Liver (tissue), 9 donors: ENCODE results near the gene RAB15. TPM values are rescaled to one million over a fixed set of nuclear protein-coding genes. Genes with fewer than 3 reads are reported as not detected.

ENCODE experiments used
- DNase-seq: peaks from one replicate; pipeline ENCODE4 v3.0.0-alpha.2; 2017; ENCODE audit warnings: low spot score
- H3K27ac ChIP-seq, 2 donors: one replicate each; pipeline ENCODE4 v1.7.0; 2013; ENCODE audit warnings: inconsistent platforms in 2 of 2, low read length in 2 of 2, control low read depth in 1 of 2, low read depth in 1 of 2, mild to moderate bottlenecking in 1 of 2
- H3K27me3 ChIP-seq, 4 donors: one replicate each; pipeline versions ENCODE4 v1.6.1 to v1.7.0; 2013; ENCODE audit warnings: low read length in 3 of 4, inconsistent platforms in 1 of 4, mild to moderate bottlenecking in 1 of 4, moderate library complexity in 1 of 4; ENCODE audit not compliant: control insufficient read depth in 4 of 4, insufficient read depth in 4 of 4
- H3K36me3 ChIP-seq, 4 donors: one replicate each; pipeline versions ENCODE4 v1.6.1 to v1.7.0; 2013; ENCODE audit warnings: low read length in 3 of 4, mild to moderate bottlenecking in 3 of 4, low read depth in 1 of 4, moderate library complexity in 1 of 4; ENCODE audit not compliant: control insufficient read depth in 4 of 4, insufficient read depth in 3 of 4
- H3K4me1 ChIP-seq, 4 donors: one replicate each; pipeline versions ENCODE4 v1.6.1 to v1.7.0; 2013; ENCODE audit warnings: low read length in 3 of 4, mild to moderate bottlenecking in 3 of 4, moderate library complexity in 1 of 4; ENCODE audit not compliant: control insufficient read depth in 4 of 4, insufficient read depth in 4 of 4
- H3K4me3 ChIP-seq, 3 donors: one replicate each; pipeline versions ENCODE4 v1.6.1 to v1.7.0; 2013; ENCODE audit warnings: low read length in 3 of 3, control low read depth in 1 of 3, low read depth in 1 of 3, mild to moderate bottlenecking in 1 of 3
- H3K9ac ChIP-seq, 2 donors: one replicate each; pipeline ENCODE4 v1.7.0; 2013; ENCODE audit warnings: low read length in 2 of 2, mild to moderate bottlenecking in 2 of 2, moderate library complexity in 2 of 2, control low read depth in 1 of 2, low read depth in 1 of 2
- H3K9me3 ChIP-seq, 4 donors: one replicate each; pipeline versions ENCODE4 v1.6.1 to v1.7.0; 2013; ENCODE audit warnings: low read length in 3 of 4; ENCODE audit not compliant: control insufficient read depth in 4 of 4
- ATF3 ChIP-seq: IDR thresholded peaks from 2 replicates; pipeline ENCODE4 v1.6.1; 2016; ENCODE audit warnings: antibody characterized with exemption
- CTCF ChIP-seq: fragments of 150-350 bp; IDR thresholded peaks from 2 replicates; pipeline ENCODE4 v1.5.1; 2017; ENCODE audit warnings: improper control_type of control experiment, low read depth, low read length; ENCODE audit not compliant: missing input control
- EGR1 ChIP-seq, 2 donors: IDR thresholded peaks; 2 replicates each; pipeline ENCODE4 v1.6.1; 2016 to 2018; ENCODE audit warnings: antibody characterized with exemption in 2 of 2, low read depth in 2 of 2
- FOXA1 ChIP-seq: IDR thresholded peaks from 2 replicates; pipeline ENCODE4 v1.6.1; 2016; ENCODE audit warnings: antibody characterized with exemption
- FOXA2 ChIP-seq: IDR thresholded peaks from 2 replicates; pipeline ENCODE4 v1.6.1; 2016; ENCODE audit warnings: antibody characterized with exemption
- GABPA ChIP-seq, 2 donors: IDR thresholded peaks in 1 of 2; conservative IDR thresholded peaks in 1 of 2; 2 replicates each; pipeline ENCODE4 v1.6.1; 2016; ENCODE audit warnings: antibody characterized with exemption in 2 of 2, mild to moderate bottlenecking in 1 of 2, moderate library complexity in 1 of 2
- HNF4A ChIP-seq, 2 donors: conservative IDR thresholded peaks; 2 replicates each; pipeline ENCODE4 v1.6.1; 2016; ENCODE audit warnings: antibody characterized with exemption in 2 of 2, mild to moderate bottlenecking in 2 of 2
- HNF4G ChIP-seq: IDR thresholded peaks from 2 replicates; pipeline ENCODE4 v1.6.1; 2016; ENCODE audit warnings: antibody characterized with exemption
- JUND ChIP-seq, 2 donors: IDR thresholded peaks; 2 replicates each; pipeline ENCODE4 v1.6.1; 2016; ENCODE audit warnings: antibody characterized with exemption in 2 of 2
- MAX ChIP-seq: IDR thresholded peaks from 2 replicates; pipeline ENCODE4 v1.6.1; 2016; ENCODE audit warnings: antibody characterized with exemption
- NR2F2 ChIP-seq: IDR thresholded peaks from 2 replicates; pipeline ENCODE4 v1.6.1; 2016; ENCODE audit warnings: antibody characterized with exemption
- RAD21 ChIP-seq, 2 donors: IDR thresholded peaks; 2 replicates each; pipeline ENCODE4 v1.6.1; 2016; ENCODE audit warnings: antibody characterized with exemption in 2 of 2, mild to moderate bottlenecking in 2 of 2
- REST ChIP-seq: IDR thresholded peaks from 2 replicates; pipeline ENCODE4 v1.6.1; 2016; ENCODE audit warnings: antibody characterized with exemption, mild to moderate bottlenecking
- RXRA ChIP-seq, 2 donors: IDR thresholded peaks; 2 replicates each; pipeline ENCODE4 v1.6.1; 2017 to 2018; ENCODE audit warnings: antibody characterized with exemption in 2 of 2, mild to moderate bottlenecking in 1 of 2
- SP1 ChIP-seq: IDR thresholded peaks from 2 replicates; pipeline ENCODE4 v1.6.1; 2018; ENCODE audit warnings: antibody characterized with exemption, mild to moderate bottlenecking
- TAF1 ChIP-seq: conservative IDR thresholded peaks from 2 replicates; pipeline ENCODE4 v1.6.1; 2016; ENCODE audit warnings: antibody characterized with exemption, mild to moderate bottlenecking
- YY1 ChIP-seq: IDR thresholded peaks from 2 replicates; pipeline ENCODE4 v1.6.1; 2016; ENCODE audit warnings: antibody characterized with exemption, mild to moderate bottlenecking
- ZBTB33 ChIP-seq: IDR thresholded peaks from 2 replicates; pipeline ENCODE4 v1.6.1; 2016; ENCODE audit warnings: antibody characterized with exemption
- WGBS: extraction: QIAGEN DNeasy Blood & Tissue Kit; methylation state at CpG from one replicate; pipeline ENCODE4 v1.1.7; 2013; 5-methylcytosine and 5-hydroxymethylcytosine counted together
- polyA plus RNA-seq, 2 donors: library from polyadenylated mRNA; stranded (reverse) in 1 of 2; unstranded in 1 of 2; fragments of 200-250 nt in 1 of 2; fragments of >200 nt in 1 of 2; fragmentation: Nextera tagmentation in 1 of 2; extraction: Ambion mirVana in 1 of 2; gene quantifications; one replicate each; pipeline versions ENCODE4 v1.2.1 to v1.2.3, GENCODE V29; 2013 to 2015
- total RNA-seq, 2 donors: library from RNA; depleted of rRNA; stranded (reverse); fragments of >200 nt; gene quantifications; one replicate each; pipeline ENCODE4 v1.2.3, GENCODE V29; 2014
- donor health status: healthy.
- donor health status: healthy.
- donor health status: healthy.
- donor health status: healthy.
- donor health status: healthy.

RAB15 gene
- total and polyA plus RNA-seq, 4 donors, result 5.5 to 18.0 (median 11.1) TPM

- H3K27ac ChIP-seq, result no peak overlapping the region
- peaks cover 2 to 28% (median 24%) of the 10 kb centered on the region in 4 donors for H3K4me1 ChIP-seq
- H3K36me3 ChIP-seq, result no peaks in the 10 kb centered on the region
- H3K9me3 ChIP-seq, result no peaks in the 10 kb centered on the region
- TF ChIP-seq ZBTB33, result no peak
- TF ChIP-seq HNF4G, result no peak
- peak in 1 of 2 donors; percentile 73 for TF ChIP-seq RXRA (IDR thresholded peaks at IDR 0.05)
- TF ChIP-seq HNF4A (conservative IDR thresholded peaks at IDR 0.05), result peak; percentile 23 to 44
- no peak for TF ChIP-seq NR2F2
- TF ChIP-seq SP1, result no peak
- no peak for TF ChIP-seq REST
- no peak for TF ChIP-seq CTCF
- no peak for TF ChIP-seq EGR1 (IDR thresholded peaks at IDR 0.05; ENCODE audit: low read depth in 2 of 2)
- no peak for TF ChIP-seq ATF3
- no peak for TF ChIP-seq GABPA (IDR thresholded peaks at IDR 0.05 in 1 of 2, conservative IDR thresholded peaks at IDR 0.05 in 1 of 2)
- peak; percentile 75 for TF ChIP-seq FOXA2
- TF ChIP-seq TAF1, result no peak
- no peak for TF ChIP-seq RAD21 (IDR thresholded peaks at IDR 0.05)
- no peak for TF ChIP-seq JUND (IDR thresholded peaks at IDR 0.05)
- no peak for TF ChIP-seq MAX
- TF ChIP-seq YY1, result peak; percentile 31
- TF ChIP-seq FOXA1, result no peak
- WGBS, result 64% methylated on average over 4 of the region's 4 CpGs
- DNase-seq, result no peak
- no peak overlapping the region for H3K4me3 ChIP-seq
- no peak overlapping the region for H3K9ac ChIP-seq
- no peaks in the 10 kb centered on the region for H3K27me3 ChIP-seq
Measured at GRCh38 chr14:64990939-64991338, 18.8 kb upstream of the RAB15 start.

GRCh38 chr14:64990296-64990695, 18.2 kb upstream of the RAB15 start:
- H3K9ac ChIP-seq, result no peak overlapping the region
- no peaks in the 10 kb centered on the region for H3K9me3 ChIP-seq
- no peaks in the 10 kb centered on the region for H3K27me3 ChIP-seq
- H3K36me3 ChIP-seq, result no peaks in the 10 kb centered on the region
- no peak overlapping the region for H3K27ac ChIP-seq
- peaks cover 2 to 28% (median 24%) of the 10 kb centered on the region in 4 donors for H3K4me1 ChIP-seq
- 79% methylated on average over 3 of the region's 3 CpGs for WGBS
- TF ChIP-seq MAX (no peak), TAF1 (no peak), GABPA (IDR thresholded peaks at IDR 0.05 in 1 of 2, conservative IDR thresholded peaks at IDR 0.05 in 1 of 2) (no peak), SP1 (no peak), HNF4A (conservative IDR thresholded peaks at IDR 0.05) (no peak), ZBTB33 (no peak), FOXA1 (no peak)
- DNase-seq, result no peak
- no peak overlapping the region for H3K4me3 ChIP-seq
